ENCODE measurements around the gene BMP8B. TPM values are rescaled to one million over a fixed set of nuclear protein-coding genes. Genes with fewer than 3 reads are reported as not detected.
A peak's percentile ranks its signal among the peaks of the same experiment; 100 is the strongest.

Gene BMP8B
- total and polyA plus RNA-seq, 7 donors, result 0.06 to 0.25 (median 0.15) TPM

- 79 to 90% (median 84%) methylated on average over 3 of the region's 3 CpGs for WGBS, 3 donors
- TF ChIP-seq, protein P1, sequence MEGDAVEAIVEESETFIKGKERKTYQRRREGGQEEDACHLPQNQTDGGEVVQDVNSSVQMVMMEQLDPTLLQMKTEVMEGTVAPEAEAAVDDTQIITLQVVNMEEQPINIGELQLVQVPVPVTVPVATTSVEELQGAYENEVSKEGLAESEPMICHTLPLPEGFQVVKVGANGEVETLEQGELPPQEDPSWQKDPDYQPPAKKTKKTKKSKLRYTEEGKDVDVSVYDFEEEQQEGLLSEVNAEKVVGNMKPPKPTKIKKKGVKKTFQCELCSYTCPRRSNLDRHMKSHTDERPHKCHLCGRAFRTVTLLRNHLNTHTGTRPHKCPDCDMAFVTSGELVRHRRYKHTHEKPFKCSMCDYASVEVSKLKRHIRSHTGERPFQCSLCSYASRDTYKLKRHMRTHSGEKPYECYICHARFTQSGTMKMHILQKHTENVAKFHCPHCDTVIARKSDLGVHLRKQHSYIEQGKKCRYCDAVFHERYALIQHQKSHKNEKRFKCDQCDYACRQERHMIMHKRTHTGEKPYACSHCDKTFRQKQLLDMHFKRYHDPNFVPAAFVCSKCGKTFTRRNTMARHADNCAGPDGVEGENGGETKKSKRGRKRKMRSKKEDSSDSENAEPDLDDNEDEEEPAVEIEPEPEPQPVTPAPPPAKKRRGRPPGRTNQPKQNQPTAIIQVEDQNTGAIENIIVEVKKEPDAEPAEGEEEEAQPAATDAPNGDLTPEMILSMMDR (IDR thresholded peaks at IDR 0.05), result no peak
- H3K9me3 ChIP-seq, result no peaks in the 10 kb centered on the region
- H3K36me3 ChIP-seq (ENCODE audit: insufficient read depth in 1 of 2, low read depth in 1 of 2), result no peaks in the 10 kb centered on the region
- no peak overlapping the region for H3K27ac ChIP-seq
- H3K27me3 ChIP-seq (ENCODE audit: insufficient read depth in 3 of 3, low read length in 2 of 3), result peaks cover 0 to 26% (median 5%) of the 10 kb centered on the region in 3 donors
- no peak for DNase-seq
- intact Hi-C loops (cut with DNase I), result no loop called here
- ATAC-seq, result no peak
- H3K4me3 ChIP-seq, result no peak overlapping the region
- H3K4me1 ChIP-seq, result no peaks in the 10 kb centered on the region
These were observed 62.1 kb downstream of the BMP8B start for GRCh38 chr1:39726600-39726999.

DNA sequence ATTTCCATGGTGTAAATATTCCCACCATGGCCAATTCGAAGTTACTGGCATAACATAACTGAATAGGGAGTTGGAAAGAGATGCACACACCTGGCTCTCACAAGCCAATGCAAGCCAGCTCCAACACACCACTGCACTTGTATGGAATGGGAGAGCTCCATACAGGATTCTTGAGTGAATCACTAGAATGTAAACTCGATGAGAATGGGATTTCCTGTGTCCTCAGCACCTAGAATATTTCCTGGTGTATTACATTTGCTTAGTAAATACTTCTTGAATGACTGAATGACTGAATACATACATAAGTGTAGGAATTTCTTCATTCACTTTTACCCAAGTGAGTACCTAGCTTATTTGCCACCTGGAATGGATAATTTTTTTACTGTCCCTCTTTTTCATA is 66.2 kb downstream of the BMP8B start:
- peaks cover 0 to 7% (median 0%) of the 10 kb centered on the region in 3 donors for H3K27me3 ChIP-seq (ENCODE audit: insufficient read depth in 3 of 3, low read length in 2 of 3)
- no peak for ATAC-seq
- TF ChIP-seq, protein P1 (IDR thresholded peaks at IDR 0.05), result no peak
- H3K9me3 ChIP-seq, result no peaks in the 10 kb centered on the region
- no peak overlapping the region for H3K27ac ChIP-seq
- WGBS, 3 donors, result 17 to 24% (median 18%) methylated on average over 2 of the region's 2 CpGs
- no peak for DNase-seq
- intact Hi-C loops (cut with DNase I), result loop anchor here in 1 of 2 donors (5.0 kb wide), 1 partner anchor 70 kb away; no protein-coding TSS in a partner anchor
- H3K4me1 ChIP-seq, result no peaks in the 10 kb centered on the region
- no peak overlapping the region for H3K4me3 ChIP-seq
- no peaks in the 10 kb centered on the region for H3K36me3 ChIP-seq (ENCODE audit: insufficient read depth in 1 of 2, low read depth in 1 of 2)

- no peaks in the 10 kb centered on the region for H3K4me1 ChIP-seq
- DNase-seq, result no peak
- ATAC-seq, result no peak
- no peak overlapping the region for H3K4me3 ChIP-seq
- H3K36me3 ChIP-seq (ENCODE audit: insufficient read depth in 1 of 2, low read depth in 1 of 2), result no peaks in the 10 kb centered on the region
- intact Hi-C loops (cut with DNase I), result loop anchor here (2.0 to 5.0 kb wide), 2 partner anchors 69 to 113 kb away; no protein-coding TSS in a partner anchor
- H3K9me3 ChIP-seq, result no peaks in the 10 kb centered on the region
- peaks cover 0 to 3% (median 0%) of the 10 kb centered on the region in 3 donors for H3K27me3 ChIP-seq (ENCODE audit: insufficient read depth in 3 of 3, low read length in 2 of 3)
- H3K27ac ChIP-seq, result no peak overlapping the region
- TF ChIP-seq, protein P1 (IDR thresholded peaks at IDR 0.05), result no peak
These were observed 67.0 kb downstream of the BMP8B start for GRCh38 chr1:39721664-39722063.

GRCh38 chr1:39720094-39720999 is 68.3 kb downstream of the BMP8B start:
- Histone ChIP-seq H3K27me3 (ENCODE audit: insufficient read depth in 3 of 3, low read length in 2 of 3) (peaks cover 0 to 3% (median 0%) of the 10 kb centered on the region in 3 donors), H3K4me1 (no peaks in the 10 kb centered on the region)
- 33 to 47% (median 38%) methylated on average over 7 of the region's 7 CpGs for WGBS, 3 donors

More at GRCh38 chr1:39720094-39720999, 68.3 kb downstream of the BMP8B start:
- H3K9me3 ChIP-seq, result no peaks in the 10 kb centered on the region
- ATAC-seq, result peak; percentile 91 to 97 (median 96)
- DNase-seq, result no peak
- TF ChIP-seq, protein P1 (IDR thresholded peaks at IDR 0.05), result peak; percentile 72
- H3K4me3 ChIP-seq, result no peak overlapping the region
- no peaks in the 10 kb centered on the region for H3K36me3 ChIP-seq (ENCODE audit: insufficient read depth in 1 of 2, low read depth in 1 of 2)
- intact Hi-C loops (cut with DNase I), result loop anchor here (1.0 to 5.0 kb wide), 3 partner anchors 68 to 114 kb away; no protein-coding TSS in a partner anchor
- peak overlapping the region; percentile 62 for H3K27ac ChIP-seq
